Measurements from ENCODE around the gene PMVK. TPM values are rescaled to one million over a fixed set of nuclear protein-coding genes. Genes with fewer than 3 reads are reported as not detected.
A peak's percentile ranks its signal among the peaks of the same experiment; 100 is the strongest.
"Not testable (repeated sequence)": the region's sequence is repeated elsewhere in the genome, so short reads cannot be mapped to it uniquely, and the experiment has no call there.

Gene PMVK
- total RNA-seq, 1 experiment from 2014 or later: 4.9 TPM

DNA sequence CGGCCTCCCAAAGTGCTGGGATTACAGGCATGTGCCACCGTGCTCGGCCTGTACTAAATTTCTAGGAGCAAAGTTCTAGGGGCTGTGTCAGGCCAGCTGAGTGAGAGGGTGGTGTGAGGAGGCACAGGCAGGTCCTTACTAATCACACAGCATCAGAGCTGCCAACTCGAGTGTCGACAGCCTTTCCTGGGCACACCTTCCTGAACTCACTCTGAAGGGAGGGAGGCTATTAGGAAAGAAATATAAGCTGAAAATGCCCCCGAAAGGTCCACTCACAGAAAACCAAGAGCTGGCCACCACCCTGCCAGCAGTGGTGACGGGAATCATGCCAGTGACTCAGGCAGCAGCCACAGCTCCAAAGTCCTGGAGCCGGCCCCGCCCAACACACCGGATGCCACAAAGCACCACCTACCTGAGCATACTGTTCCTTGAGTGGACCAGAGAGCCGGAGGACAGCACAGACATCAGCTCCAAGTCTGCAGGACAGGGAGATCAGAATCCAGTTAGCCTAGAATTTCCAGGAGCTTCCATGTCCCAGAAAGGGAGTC, 4.5 kb downstream of the PMVK start:
- H3K4me3 ChIP-seq: no peak overlapping the region
- no peak overlapping the region for H3K27ac ChIP-seq
- DNase-seq: no peak
- H3K9me3 ChIP-seq (replicated peaks): no peaks in the 10 kb centered on the region
- H3K4me1 ChIP-seq: no peaks in the 10 kb centered on the region
- H3K27me3 ChIP-seq: no peaks in the 10 kb centered on the region
- H3K36me3 ChIP-seq: no peaks in the 10 kb centered on the region

- Histone ChIP-seq H3K4me1 (no peaks in the 10 kb centered on the region), H3K36me3 (no peaks in the 10 kb centered on the region), H3K4me3 (no peak overlapping the region), H3K27ac (no peak overlapping the region), H3K9me3 (replicated peaks) (no peaks in the 10 kb centered on the region), H3K27me3 (no peaks in the 10 kb centered on the region)
- no peak for DNase-seq
Measured at GRCh38 chr1:154926201-154926600, 10.3 kb downstream of the PMVK start.

- Histone ChIP-seq H3K36me3 (no peaks in the 10 kb centered on the region), H3K4me1 (no peaks in the 10 kb centered on the region), H3K4me3 (no peak overlapping the region), H3K27me3 (no peaks in the 10 kb centered on the region), H3K27ac (no peak overlapping the region), H3K9me3 (replicated peaks) (no peaks in the 10 kb centered on the region)
- DNase-seq: no peak
Measured at GRCh38 chr1:154925335-154926170, 11.0 kb downstream of the PMVK start.

DNA sequence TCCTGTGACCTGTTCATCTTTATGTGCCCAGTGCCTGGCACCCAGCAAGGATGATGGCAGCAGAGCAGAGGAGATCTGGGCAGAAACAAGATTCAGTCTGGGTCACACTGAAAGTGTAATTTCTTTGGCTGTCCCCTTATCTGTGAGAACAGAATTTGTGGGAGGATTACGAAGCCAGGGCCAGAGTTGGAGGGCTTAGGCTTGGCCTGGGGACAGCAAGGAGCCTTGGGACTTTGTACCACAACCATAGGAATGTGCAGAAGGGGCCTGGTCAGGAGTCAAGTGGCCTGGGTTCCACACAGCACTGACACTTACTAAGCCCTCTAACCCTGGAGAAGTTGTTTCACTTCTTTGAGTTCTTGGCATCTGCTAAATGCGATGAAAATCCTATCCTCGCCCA, 12.8 kb downstream of the PMVK start:
- no peaks in the 10 kb centered on the region for H3K36me3 ChIP-seq
- no peak overlapping the region for H3K27ac ChIP-seq
- H3K4me1 ChIP-seq: no peaks in the 10 kb centered on the region
- no peak overlapping the region for H3K4me3 ChIP-seq
- no peaks in the 10 kb centered on the region for H3K9me3 ChIP-seq (replicated peaks)
- no peaks in the 10 kb centered on the region for H3K27me3 ChIP-seq
- DNase-seq: no peak

- Histone ChIP-seq H3K4me1 (no peaks in the 10 kb centered on the region), H3K9me3 (replicated peaks) (no peaks in the 10 kb centered on the region), H3K4me3 (no peak overlapping the region), H3K27me3 (no peaks in the 10 kb centered on the region), H3K27ac (no peak overlapping the region), H3K36me3 (no peaks in the 10 kb centered on the region)
- DNase-seq: no peak
Measured at GRCh38 chr1:154913273-154913672, 23.2 kb downstream of the PMVK start.

GRCh38 chr1:154912755-154913154, 23.8 kb downstream of the PMVK start:
- no peaks in the 10 kb centered on the region for H3K27me3 ChIP-seq
- no peaks in the 10 kb centered on the region for H3K4me1 ChIP-seq
- H3K4me3 ChIP-seq: no peak overlapping the region
- DNase-seq: no peak
- H3K9me3 ChIP-seq (replicated peaks): no peaks in the 10 kb centered on the region
- no peak overlapping the region for H3K27ac ChIP-seq
- no peaks in the 10 kb centered on the region for H3K36me3 ChIP-seq

- Histone ChIP-seq H3K27ac (no peak overlapping the region), H3K4me3 (no peak overlapping the region), H3K4me1 (no peaks in the 10 kb centered on the region), H3K27me3 (no peaks in the 10 kb centered on the region), H3K36me3 (no peaks in the 10 kb centered on the region), H3K9me3 (replicated peaks) (no peaks in the 10 kb centered on the region)
- DNase-seq: no peak
Measured at GRCh38 chr1:154911691-154912550, 24.6 kb downstream of the PMVK start.

DNA sequence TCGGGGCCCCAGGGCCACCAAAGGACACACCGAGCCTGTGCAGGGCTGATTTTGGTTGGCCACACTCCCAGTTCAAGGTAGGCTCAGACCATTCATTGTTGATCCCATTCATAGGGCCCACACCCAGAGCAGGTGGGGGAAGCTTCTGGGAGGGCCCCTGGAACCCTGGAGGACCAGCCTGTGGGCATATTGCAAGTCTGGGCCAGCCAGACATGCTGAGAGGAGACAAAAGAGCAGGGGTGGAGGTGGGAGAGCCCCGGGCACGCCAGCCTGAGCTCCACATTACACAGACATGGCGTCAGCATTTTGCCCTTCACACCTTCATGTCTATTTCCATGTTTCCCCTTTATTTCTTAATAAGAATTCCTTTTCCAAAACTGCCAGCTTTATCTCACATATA, 25.7 kb downstream of the PMVK start:
- no peak for DNase-seq
- Histone ChIP-seq H3K4me3 (no peak overlapping the region), H3K36me3 (no peaks in the 10 kb centered on the region), H3K9me3 (replicated peaks) (no peaks in the 10 kb centered on the region), H3K4me1 (no peaks in the 10 kb centered on the region), H3K27ac (no peak overlapping the region), H3K27me3 (no peaks in the 10 kb centered on the region)

- no peak overlapping the region for H3K27ac ChIP-seq
- no peak overlapping the region for H3K4me3 ChIP-seq
- no peaks in the 10 kb centered on the region for H3K9me3 ChIP-seq (replicated peaks)
- no peaks in the 10 kb centered on the region for H3K4me1 ChIP-seq
- no peaks in the 10 kb centered on the region for H3K27me3 ChIP-seq
- DNase-seq: no peak
- no peaks in the 10 kb centered on the region for H3K36me3 ChIP-seq
Measured at GRCh38 chr1:154908937-154909336, 27.6 kb downstream of the PMVK start.

- H3K27ac ChIP-seq; H3K4me3 ChIP-seq; DNase-seq; H3K36me3 ChIP-seq; H3K9me3 ChIP-seq (replicated peaks); H3K27me3 ChIP-seq; H3K4me1 ChIP-seq: not testable (repeated sequence)
Measured at GRCh38 chr1:154908129-154908528, 28.4 kb downstream of the PMVK start.

- Histone ChIP-seq H3K27ac (no peak overlapping the region), H3K27me3 (no peaks in the 10 kb centered on the region; the same call in 1 of the 2 replicates), H3K36me3 (no peaks in the 10 kb centered on the region), H3K4me1 (no peaks in the 10 kb centered on the region), H3K9me3 (replicated peaks) (no peaks in the 10 kb centered on the region), H3K4me3 (no peak overlapping the region)
- DNase-seq: peak; percentile 6 to 41
Measured at GRCh38 chr1:154906621-154907081, 29.9 kb downstream of the PMVK start.

- H3K36me3 ChIP-seq: no peaks in the 10 kb centered on the region
Measured at GRCh38 chr1:154902938-154903566, 33.5 kb downstream of the PMVK start.

GRCh38 chr1:154901591-154901990, 34.9 kb downstream of the PMVK start:
- no peaks in the 10 kb centered on the region for H3K9me3 ChIP-seq (replicated peaks)
- H3K4me3 ChIP-seq: no peak overlapping the region
- H3K27me3 ChIP-seq: no peaks in the 10 kb centered on the region; the same call in 1 of the 2 replicates
- no peaks in the 10 kb centered on the region for H3K4me1 ChIP-seq
- no peaks in the 10 kb centered on the region for H3K36me3 ChIP-seq
- no peak for DNase-seq
- no peak overlapping the region for H3K27ac ChIP-seq

More at GRCh38 chr1:154902938-154903566, 33.5 kb downstream of the PMVK start:
- no peak for DNase-seq
- H3K9me3 ChIP-seq (replicated peaks): no peaks in the 10 kb centered on the region
- H3K27ac ChIP-seq: no peak overlapping the region
- H3K27me3 ChIP-seq: no peaks in the 10 kb centered on the region; the same call in 1 of the 2 replicates
- H3K4me1 ChIP-seq: no peaks in the 10 kb centered on the region
- no peak overlapping the region for H3K4me3 ChIP-seq

DNA sequence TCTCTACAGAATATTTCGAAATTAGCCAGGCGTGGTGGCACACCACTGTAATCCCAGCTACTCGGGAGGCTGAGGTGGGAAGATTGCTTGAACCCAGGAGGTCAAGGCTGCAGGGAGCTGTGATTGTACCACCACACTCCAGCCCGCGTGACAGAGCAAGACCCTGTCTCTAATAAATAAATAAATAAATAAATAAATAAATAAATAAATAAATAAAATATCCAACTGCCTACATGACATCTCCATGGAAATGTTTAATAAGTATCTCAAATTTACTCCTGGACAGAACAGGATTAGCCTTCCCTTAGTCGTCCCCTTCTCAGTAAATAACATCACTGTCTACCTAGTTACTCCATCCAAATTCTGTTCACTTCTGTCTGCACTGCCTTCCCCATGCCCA, 37.5 kb downstream of the PMVK start:
- no peaks in the 10 kb centered on the region for H3K36me3 ChIP-seq
- H3K4me3 ChIP-seq: no peak overlapping the region
- H3K27ac ChIP-seq: no peak overlapping the region
- H3K27me3 ChIP-seq: no peaks in the 10 kb centered on the region; the same call in 1 of the 2 replicates
- no peaks in the 10 kb centered on the region for H3K9me3 ChIP-seq (replicated peaks)
- no peak for DNase-seq
- H3K4me1 ChIP-seq: no peaks in the 10 kb centered on the region
